HepG2 (cell line): ENCODE measurements around the gene AKAP12. TPM values are rescaled to one million over a fixed set of nuclear protein-coding genes. Genes with fewer than 3 reads are reported as not detected.
A peak's percentile ranks its signal among the peaks of the same experiment; 100 is the strongest.

Experiments used
- EHMT2 ChIP-seq: fragments of 200-600 bp; sonication (generic); IDR thresholded peaks from 2 replicates; pipeline ENCODE4 v1.7.0; 2017; ENCODE audit warnings: antibody characterized with exemption, low read depth, low read length, borderline replicate concordance
- GTF2F1 ChIP-seq: fragments of 150-350 bp; IDR thresholded peaks from 2 replicates; pipeline ENCODE4 v1.6.1; 2014; ENCODE audit warnings: low read length
- IKZF4 ChIP-seq: sonication (generic); formaldehyde crosslinking; IDR thresholded peaks from 2 replicates; pipeline ENCODE4 v1.5.1; 2020; ENCODE audit warnings: borderline replicate concordance, mild to moderate bottlenecking, low read depth, missing genetic modification reagents; ENCODE audit errors: not compliant biosample characterization
- MIER3 ChIP-seq: IDR thresholded peaks from 2 replicates; pipeline ENCODE4 v1.6.1; 2016; ENCODE audit warnings: missing compliant biosample characterization, borderline replicate concordance
- SAFB2 ChIP-seq: sonication (generic); formaldehyde crosslinking; IDR thresholded peaks from 2 replicates; pipeline ENCODE4 v1.5.1; 2020; ENCODE audit warnings: missing genetic modification reagents, low read depth, mild to moderate bottlenecking, borderline replicate concordance
- SNAPC2 ChIP-seq: sonication (generic); formaldehyde crosslinking; IDR thresholded peaks from 2 replicates; pipeline ENCODE4 v1.8.1; 2022; ENCODE audit warnings: mild to moderate bottlenecking, missing genetic modification reagents
- SOX5 ChIP-seq: IDR thresholded peaks from 2 replicates; pipeline ENCODE4 v1.6.1; 2016; ENCODE audit warnings: borderline replicate concordance
- SP5 ChIP-seq: IDR thresholded peaks from 2 replicates; pipeline ENCODE4 v1.6.1; 2016; ENCODE audit warnings: low read depth, borderline replicate concordance
- TSC22D2 ChIP-seq: sonication (generic); formaldehyde crosslinking; IDR thresholded peaks from 2 replicates; pipeline ENCODE4 v1.5.1; 2020; ENCODE audit warnings: missing genetic modification reagents, mild to moderate bottlenecking, borderline replicate concordance
- polyA plus RNA-seq, 8 experiments: library from polyadenylated mRNA; depleted of rRNA in 3 of 8; stranded (reverse) in 7 of 8; unstranded in 1 of 8; fragments of >200 nt; fragmentation: Illumina TruSeq in 4 of 8; extraction: Trizol in 4 of 8; gene quantifications; 2 replicates each; pipeline versions ENCODE4 v1.2.1 to v1.2.3, GENCODE V29; 2011 to 2016; ENCODE audit warnings: low read depth in 4 of 8, missing spikeins in 1 of 8, mixed read lengths in 1 of 8; ENCODE audit not compliant: insufficient read depth in 1 of 8
- total RNA-seq, 5 experiments: library from RNA; depleted of rRNA; stranded (reverse); fragments of >200 nt; fragmentation: Illumina TruSeq; extraction: Trizol; gene quantifications; 2 replicates each; pipeline ENCODE4 v1.2.3, GENCODE V29; 2016; ENCODE audit warnings: low read depth in 1 of 5
- TF ChIP-seq, protein P1 (sequence below): sonication (generic); formaldehyde crosslinking; IDR thresholded peaks from 2 replicates; pipeline ENCODE4 v1.8.0; 2022; ENCODE audit warnings: missing genetic modification reagents, mild to moderate bottlenecking, borderline replicate concordance
- TF ChIP-seq, protein P2 (sequence below): sonication (generic); formaldehyde crosslinking; IDR thresholded peaks from 2 replicates; pipeline ENCODE4 v1.5.1; 2020; ENCODE audit warnings: mild to moderate bottlenecking, missing genetic modification reagents, borderline replicate concordance
- TF ChIP-seq, protein P3 (sequence below): sonication (generic); formaldehyde crosslinking; IDR thresholded peaks from 2 replicates; pipeline ENCODE4 v1.4.0; 2020; ENCODE audit warnings: mild to moderate bottlenecking, missing genetic modification reagents

AKAP12 gene
- total and polyA plus RNA-seq, 2 of the 13 experiments (the other 11 are each of a cell fraction or from before 2014, with no cell fraction given), result 10.6 to 19.0 TPM

DNA sequence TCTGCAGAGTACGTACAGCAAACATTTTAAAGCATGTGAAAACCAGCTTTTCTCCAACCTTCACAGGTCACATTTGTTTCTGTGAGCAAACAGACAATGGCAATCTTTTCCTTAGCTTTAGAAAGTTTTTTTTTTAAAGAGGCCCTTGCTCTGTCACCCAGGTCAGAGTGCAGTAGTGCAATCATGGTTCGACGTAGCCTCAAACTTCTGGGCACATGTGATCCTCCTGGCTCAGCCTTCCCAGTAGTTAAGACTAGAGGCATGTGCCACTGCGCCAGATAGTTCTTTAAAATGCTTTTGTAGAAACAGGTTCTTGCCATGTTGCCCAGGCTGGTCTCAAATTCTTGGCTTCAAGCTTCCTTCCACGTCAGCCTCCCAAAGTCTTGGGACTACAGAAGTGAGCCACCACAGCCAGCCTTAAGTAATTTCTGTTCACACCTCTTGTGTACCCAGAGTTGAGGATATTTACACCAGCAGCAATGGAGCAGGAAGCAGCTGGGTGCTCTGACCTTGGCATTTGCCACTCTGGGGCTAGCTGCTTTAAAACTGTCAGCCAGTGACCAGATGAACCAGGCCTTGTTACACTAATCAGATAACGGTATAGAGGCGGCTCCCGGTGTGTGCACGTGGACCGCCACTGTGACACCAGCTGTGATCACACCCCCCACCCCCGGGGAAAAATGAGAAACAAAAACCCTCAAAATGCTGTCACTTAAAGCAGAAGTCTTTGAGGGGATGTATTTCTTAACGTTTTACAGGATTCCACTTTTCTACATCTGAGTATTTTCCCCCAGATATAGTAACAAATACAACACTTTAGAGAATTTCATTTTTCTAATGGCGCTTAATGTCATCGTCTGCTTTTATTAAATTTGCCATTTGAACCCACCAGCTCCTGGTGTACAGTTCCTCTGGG lies 71.3 kb downstream of the AKAP12 start (continued):
- TF ChIP-seq SNAPC2 (peak; percentile 55; the same call in 1 of the 2 replicates), EHMT2 (no peak), SOX5 (CRISPR knock-in tag) (peak; percentile 62; the same call in 1 of the 2 replicates), SP5 (CRISPR knock-in tag) (no peak), TSC22D2 (CRISPR knock-in tag) (peak; percentile 48; the same call in 1 of the 2 replicates), GTF2F1 (no peak), MIER3 (CRISPR knock-in tag) (peak; percentile 55; the same call in 1 of the 2 replicates), IKZF4 (CRISPR knock-in tag) (no peak), SAFB2 (CRISPR knock-in tag) (peak; percentile 44; the same call in 1 of the 2 replicates)
- TF ChIP-seq, protein P1, sequence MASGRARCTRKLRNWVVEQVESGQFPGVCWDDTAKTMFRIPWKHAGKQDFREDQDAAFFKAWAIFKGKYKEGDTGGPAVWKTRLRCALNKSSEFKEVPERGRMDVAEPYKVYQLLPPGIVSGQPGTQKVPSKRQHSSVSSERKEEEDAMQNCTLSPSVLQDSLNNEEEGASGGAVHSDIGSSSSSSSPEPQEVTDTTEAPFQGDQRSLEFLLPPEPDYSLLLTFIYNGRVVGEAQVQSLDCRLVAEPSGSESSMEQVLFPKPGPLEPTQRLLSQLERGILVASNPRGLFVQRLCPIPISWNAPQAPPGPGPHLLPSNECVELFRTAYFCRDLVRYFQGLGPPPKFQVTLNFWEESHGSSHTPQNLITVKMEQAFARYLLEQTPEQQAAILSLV, result 0 out of 2 replicates have a peak, but pooled peaks have one; percentile 42
- TF ChIP-seq, protein P2, sequence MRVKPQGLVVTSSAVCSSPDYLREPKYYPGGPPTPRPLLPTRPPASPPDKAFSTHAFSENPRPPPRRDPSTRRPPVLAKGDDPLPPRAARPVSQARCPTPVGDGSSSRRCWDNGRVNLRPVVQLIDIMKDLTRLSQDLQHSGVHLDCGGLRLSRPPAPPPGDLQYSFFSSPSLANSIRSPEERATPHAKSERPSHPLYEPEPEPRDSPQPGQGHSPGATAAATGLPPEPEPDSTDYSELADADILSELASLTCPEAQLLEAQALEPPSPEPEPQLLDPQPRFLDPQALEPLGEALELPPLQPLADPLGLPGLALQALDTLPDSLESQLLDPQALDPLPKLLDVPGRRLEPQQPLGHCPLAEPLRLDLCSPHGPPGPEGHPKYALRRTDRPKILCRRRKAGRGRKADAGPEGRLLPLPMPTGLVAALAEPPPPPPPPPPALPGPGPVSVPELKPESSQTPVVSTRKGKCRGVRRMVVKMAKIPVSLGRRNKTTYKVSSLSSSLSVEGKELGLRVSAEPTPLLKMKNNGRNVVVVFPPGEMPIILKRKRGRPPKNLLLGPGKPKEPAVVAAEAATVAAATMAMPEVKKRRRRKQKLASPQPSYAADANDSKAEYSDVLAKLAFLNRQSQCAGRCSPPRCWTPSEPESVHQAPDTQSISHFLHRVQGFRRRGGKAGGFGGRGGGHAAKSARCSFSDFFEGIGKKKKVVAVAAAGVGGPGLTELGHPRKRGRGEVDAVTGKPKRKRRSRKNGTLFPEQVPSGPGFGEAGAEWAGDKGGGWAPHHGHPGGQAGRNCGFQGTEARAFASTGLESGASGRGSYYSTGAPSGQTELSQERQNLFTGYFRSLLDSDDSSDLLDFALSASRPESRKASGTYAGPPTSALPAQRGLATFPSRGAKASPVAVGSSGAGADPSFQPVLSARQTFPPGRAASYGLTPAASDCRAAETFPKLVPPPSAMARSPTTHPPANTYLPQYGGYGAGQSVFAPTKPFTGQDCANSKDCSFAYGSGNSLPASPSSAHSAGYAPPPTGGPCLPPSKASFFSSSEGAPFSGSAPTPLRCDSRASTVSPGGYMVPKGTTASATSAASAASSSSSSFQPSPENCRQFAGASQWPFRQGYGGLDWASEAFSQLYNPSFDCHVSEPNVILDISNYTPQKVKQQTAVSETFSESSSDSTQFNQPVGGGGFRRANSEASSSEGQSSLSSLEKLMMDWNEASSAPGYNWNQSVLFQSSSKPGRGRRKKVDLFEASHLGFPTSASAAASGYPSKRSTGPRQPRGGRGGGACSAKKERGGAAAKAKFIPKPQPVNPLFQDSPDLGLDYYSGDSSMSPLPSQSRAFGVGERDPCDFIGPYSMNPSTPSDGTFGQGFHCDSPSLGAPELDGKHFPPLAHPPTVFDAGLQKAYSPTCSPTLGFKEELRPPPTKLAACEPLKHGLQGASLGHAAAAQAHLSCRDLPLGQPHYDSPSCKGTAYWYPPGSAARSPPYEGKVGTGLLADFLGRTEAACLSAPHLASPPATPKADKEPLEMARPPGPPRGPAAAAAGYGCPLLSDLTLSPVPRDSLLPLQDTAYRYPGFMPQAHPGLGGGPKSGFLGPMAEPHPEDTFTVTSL (CRISPR knock-in tag), result peak; percentile 80; the same call in 1 of the 2 replicates
- TF ChIP-seq, protein P3, sequence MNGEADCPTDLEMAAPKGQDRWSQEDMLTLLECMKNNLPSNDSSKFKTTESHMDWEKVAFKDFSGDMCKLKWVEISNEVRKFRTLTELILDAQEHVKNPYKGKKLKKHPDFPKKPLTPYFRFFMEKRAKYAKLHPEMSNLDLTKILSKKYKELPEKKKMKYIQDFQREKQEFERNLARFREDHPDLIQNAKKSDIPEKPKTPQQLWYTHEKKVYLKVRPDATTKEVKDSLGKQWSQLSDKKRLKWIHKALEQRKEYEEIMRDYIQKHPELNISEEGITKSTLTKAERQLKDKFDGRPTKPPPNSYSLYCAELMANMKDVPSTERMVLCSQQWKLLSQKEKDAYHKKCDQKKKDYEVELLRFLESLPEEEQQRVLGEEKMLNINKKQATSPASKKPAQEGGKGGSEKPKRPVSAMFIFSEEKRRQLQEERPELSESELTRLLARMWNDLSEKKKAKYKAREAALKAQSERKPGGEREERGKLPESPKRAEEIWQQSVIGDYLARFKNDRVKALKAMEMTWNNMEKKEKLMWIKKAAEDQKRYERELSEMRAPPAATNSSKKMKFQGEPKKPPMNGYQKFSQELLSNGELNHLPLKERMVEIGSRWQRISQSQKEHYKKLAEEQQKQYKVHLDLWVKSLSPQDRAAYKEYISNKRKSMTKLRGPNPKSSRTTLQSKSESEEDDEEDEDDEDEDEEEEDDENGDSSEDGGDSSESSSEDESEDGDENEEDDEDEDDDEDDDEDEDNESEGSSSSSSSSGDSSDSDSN (CRISPR knock-in tag), result no peak; the same call in 1 of the 2 replicates
